PC-9 (cell line): ENCODE data around the gene PEF1.

ENCODE experiments used
- EZH2 ChIP-seq: fragments of 200-600 bp; sonication (generic); IDR thresholded peaks from 2 replicates; pipeline ENCODE4 v1.8.0; 2017; ENCODE audit warnings: antibody characterized with exemption, low read depth
- TF ChIP-seq, protein P1 (sequence below): fragments of 200-600 bp; sonication (generic); conservative IDR thresholded peaks from 2 replicates; pipeline ENCODE4 v1.6.1; 2017; ENCODE audit warnings: mixed run types, antibody characterized with exemption, mild to moderate bottlenecking, moderate library complexity

DNA sequence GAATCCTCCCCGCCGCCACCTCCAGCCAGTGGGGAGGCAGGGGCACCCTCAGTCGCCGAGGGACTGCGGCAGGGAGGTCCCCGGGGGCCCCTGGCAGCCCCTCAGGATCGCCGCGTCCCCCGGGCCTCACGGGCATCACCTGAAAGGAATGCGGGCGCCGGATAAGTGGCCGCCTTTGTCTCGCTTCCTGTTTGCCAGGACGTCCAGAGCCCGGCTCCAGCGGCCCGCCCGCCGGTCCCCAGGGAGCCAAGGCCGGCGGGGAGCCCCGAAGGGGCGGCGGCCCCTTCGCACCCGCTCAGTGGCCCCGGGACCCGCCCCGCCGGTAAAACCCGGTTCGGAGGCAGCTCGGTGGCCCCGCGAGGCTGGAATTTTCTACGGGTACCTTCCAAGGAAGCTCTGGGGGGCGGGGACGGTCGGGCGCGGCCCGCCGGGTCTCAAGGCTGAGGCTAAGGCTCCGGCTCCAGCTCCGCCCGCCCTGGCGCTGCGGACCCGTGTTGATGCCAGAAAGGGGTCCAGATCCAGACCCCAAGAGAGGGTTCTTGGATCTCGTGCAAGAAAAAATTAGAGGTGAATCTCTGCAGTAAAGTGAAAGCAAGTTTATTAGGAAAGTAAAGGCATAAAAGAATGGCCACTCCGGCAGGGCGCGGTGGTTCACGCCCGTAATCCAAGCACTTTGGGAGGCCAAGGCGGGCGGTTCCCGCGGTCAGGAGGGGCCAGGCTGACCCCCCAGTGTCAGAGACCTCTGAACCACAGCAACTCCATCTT is 55.7 kb downstream of the PEF1 start:
- TF ChIP-seq, protein P1, sequence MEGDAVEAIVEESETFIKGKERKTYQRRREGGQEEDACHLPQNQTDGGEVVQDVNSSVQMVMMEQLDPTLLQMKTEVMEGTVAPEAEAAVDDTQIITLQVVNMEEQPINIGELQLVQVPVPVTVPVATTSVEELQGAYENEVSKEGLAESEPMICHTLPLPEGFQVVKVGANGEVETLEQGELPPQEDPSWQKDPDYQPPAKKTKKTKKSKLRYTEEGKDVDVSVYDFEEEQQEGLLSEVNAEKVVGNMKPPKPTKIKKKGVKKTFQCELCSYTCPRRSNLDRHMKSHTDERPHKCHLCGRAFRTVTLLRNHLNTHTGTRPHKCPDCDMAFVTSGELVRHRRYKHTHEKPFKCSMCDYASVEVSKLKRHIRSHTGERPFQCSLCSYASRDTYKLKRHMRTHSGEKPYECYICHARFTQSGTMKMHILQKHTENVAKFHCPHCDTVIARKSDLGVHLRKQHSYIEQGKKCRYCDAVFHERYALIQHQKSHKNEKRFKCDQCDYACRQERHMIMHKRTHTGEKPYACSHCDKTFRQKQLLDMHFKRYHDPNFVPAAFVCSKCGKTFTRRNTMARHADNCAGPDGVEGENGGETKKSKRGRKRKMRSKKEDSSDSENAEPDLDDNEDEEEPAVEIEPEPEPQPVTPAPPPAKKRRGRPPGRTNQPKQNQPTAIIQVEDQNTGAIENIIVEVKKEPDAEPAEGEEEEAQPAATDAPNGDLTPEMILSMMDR, result no peak
- no peak for TF ChIP-seq EZH2
